Measurements from ENCODE around the gene SMAD7. TPM values are rescaled to one million over a fixed set of nuclear protein-coding genes. Genes with fewer than 3 reads are reported as not detected.

SMAD7 gene
- total and polyA plus RNA-seq, 4 donors: 11.8 to 58.8 (median 35.8) TPM

DNA sequence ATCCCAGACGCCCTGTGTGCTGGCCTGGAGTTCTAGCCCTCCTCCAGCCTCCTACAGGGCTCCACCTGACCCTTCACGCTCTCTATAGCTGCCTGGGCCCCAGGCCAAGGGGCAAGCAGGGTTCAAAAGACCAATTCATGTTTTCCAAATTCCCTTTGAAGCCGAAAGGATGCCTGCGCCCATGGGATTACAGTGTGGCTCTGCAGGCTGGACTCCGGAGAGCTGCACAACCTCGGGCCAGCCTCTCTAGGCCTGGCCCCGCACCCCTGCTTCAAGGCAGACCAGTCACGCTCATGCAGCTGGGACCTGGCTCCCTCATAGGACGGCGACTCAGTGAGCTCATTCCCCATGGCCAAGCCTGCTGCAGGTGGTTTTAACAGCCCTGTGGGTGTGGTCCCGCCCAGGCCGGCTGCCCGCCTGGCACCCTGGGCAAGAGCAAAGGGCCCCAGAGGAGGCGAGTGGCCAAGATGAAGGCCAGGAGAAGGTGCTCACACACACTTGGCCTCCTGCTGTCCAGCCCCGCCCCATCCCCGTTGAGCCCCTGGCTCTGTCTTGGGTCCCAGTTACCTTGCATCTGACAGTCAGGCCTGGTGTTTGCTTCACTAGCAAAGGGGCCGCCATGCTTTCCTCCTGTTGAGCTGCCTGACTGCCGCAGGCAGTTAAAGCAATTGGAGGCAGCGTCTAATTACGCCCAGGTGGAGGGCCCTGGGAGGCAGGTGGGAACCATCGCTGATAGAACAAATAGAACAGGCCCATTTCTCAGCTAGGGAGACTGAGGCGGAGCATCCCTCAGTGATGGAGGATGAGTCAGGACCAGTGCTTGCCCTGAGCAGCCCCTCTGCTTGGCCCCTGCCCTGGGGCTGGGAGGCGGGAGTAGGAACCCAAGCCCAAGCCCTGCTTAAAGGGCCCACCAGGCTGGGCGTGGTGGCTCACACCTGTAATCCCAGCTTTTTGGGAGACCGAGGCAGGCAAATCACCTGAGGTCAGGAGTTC lies 56.9 kb downstream of the SMAD7 start:
- 84 to 88% methylated on average over 25 of the region's 25 CpGs for WGBS, 2 donors
- no peak overlapping the region for H3K4me3 ChIP-seq
- no peak for ATAC-seq (ENCODE audit: insufficient read depth, low FRiP score)

DNA sequence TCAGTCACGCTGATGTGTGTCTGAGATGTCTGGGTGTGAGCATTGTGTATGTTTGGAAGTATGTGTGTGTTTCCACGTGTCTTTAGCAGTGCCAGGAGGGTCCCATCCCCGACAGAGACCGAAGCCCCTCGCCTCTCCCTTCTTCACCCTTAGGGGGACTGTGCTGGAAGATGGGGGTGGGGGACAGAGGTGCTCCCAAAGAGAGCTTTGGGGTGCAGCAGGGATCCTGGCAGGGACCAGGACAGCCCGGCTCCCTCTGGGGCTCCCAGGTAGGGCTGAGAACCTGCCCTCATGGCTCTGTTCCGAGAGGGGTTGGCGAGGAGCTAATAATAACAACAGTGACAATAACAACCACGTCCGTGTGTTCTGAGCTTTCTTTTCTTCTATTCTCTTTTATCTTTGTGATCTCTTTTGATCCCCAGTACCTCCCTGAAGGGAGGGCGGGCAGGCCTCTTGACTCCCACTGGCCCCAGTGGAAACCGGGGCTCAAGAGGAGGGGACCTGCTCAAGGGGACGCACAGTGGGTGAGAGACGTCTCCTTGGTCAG lies 57.6 kb downstream of the SMAD7 start:
- H3K36me3 ChIP-seq (ENCODE audit: control insufficient read depth in 4 of 4, insufficient read depth in 4 of 4, low read length in 4 of 4): no peaks in the 10 kb centered on the region
- WGBS, 2 donors: 72 to 84% methylated on average over 14 of the region's 14 CpGs
- no peak overlapping the region for H3K27ac ChIP-seq (ENCODE audit: low read depth in 1 of 2, low read length in 1 of 2)
- H3K9ac ChIP-seq (ENCODE audit: insufficient read depth in 1 of 2, low read length in 2 of 2): no peak overlapping the region
- DNase-seq (no peak), ATAC-seq (ENCODE audit: insufficient read depth, low FRiP score) (no peak)
- TF ChIP-seq, protein P1, sequence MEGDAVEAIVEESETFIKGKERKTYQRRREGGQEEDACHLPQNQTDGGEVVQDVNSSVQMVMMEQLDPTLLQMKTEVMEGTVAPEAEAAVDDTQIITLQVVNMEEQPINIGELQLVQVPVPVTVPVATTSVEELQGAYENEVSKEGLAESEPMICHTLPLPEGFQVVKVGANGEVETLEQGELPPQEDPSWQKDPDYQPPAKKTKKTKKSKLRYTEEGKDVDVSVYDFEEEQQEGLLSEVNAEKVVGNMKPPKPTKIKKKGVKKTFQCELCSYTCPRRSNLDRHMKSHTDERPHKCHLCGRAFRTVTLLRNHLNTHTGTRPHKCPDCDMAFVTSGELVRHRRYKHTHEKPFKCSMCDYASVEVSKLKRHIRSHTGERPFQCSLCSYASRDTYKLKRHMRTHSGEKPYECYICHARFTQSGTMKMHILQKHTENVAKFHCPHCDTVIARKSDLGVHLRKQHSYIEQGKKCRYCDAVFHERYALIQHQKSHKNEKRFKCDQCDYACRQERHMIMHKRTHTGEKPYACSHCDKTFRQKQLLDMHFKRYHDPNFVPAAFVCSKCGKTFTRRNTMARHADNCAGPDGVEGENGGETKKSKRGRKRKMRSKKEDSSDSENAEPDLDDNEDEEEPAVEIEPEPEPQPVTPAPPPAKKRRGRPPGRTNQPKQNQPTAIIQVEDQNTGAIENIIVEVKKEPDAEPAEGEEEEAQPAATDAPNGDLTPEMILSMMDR (IDR thresholded peaks at IDR 0.05; ENCODE audit: control extremely low read depth, extremely low read depth): no peak
- H3K27me3 ChIP-seq (ENCODE audit: control insufficient read depth in 3 of 3, insufficient read depth in 3 of 3, low read length in 2 of 3): no peaks in the 10 kb centered on the region
- H3K4me1 ChIP-seq (ENCODE audit: control insufficient read depth in 5 of 5, insufficient read depth in 5 of 5, low read length in 5 of 5): peaks cover 0 to 30% (median 15%) of the 10 kb centered on the region in 5 donors
- H3K4me3 ChIP-seq: no peak overlapping the region
- H3K9me3 ChIP-seq (ENCODE audit: control insufficient read depth in 4 of 4, insufficient read depth in 3 of 4, low read length in 3 of 4): no peaks in the 10 kb centered on the region

More for the DNA sequence above, 56.9 kb downstream of the SMAD7 start:
- Histone ChIP-seq H3K36me3 (ENCODE audit: control insufficient read depth in 4 of 4, insufficient read depth in 4 of 4, low read length in 4 of 4) (no peaks in the 10 kb centered on the region), H3K27me3 (ENCODE audit: control insufficient read depth in 3 of 3, insufficient read depth in 3 of 3, low read length in 2 of 3) (no peaks in the 10 kb centered on the region), H3K27ac (ENCODE audit: low read depth in 1 of 2, low read length in 1 of 2) (no peak overlapping the region), H3K9ac (ENCODE audit: insufficient read depth in 1 of 2, low read length in 2 of 2) (no peak overlapping the region), H3K9me3 (ENCODE audit: control insufficient read depth in 4 of 4, insufficient read depth in 3 of 4, low read length in 3 of 4) (no peaks in the 10 kb centered on the region), H3K4me1 (ENCODE audit: control insufficient read depth in 5 of 5, insufficient read depth in 5 of 5, low read length in 5 of 5) (peaks cover 0 to 23% (median 15%) of the 10 kb centered on the region in 5 donors)
- DNase-seq: peak in 1 of 3 donors; percentile 10
- TF ChIP-seq, protein P1 (IDR thresholded peaks at IDR 0.05; ENCODE audit: control extremely low read depth, extremely low read depth): no peak

DNA sequence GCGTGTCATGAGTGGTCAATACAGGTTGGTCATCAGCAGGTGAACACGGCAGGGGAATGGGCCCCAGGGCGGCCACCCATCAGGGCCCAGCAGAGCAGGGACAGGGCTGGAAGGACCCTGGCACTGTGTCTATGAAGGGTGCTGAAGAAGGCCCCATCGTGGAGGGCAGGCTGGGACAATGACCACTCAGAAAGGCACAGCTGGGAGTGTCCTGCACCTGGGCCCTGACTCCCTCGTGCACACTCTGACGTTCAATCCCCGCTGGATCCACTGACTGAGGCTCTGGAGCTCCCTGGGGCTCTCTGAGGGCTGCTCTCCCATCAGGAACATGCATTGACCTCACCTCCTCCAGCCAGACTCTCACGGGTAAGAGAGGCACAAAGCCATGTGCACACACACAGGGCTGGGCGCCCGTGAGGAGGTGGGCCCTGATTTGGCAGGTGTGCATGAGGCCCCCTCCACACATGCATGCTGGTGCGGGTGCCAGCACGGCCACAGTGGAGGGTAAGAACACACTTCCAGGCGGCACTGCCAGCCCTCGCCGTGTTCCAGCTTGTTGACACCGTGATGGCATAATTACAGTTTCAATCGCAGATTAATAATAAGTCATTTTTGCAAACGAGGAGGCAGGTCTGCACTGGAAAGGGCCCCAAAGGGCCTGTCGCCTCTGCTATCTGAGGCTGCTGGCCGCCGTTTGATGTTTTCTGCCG lies 58.5 kb downstream of the SMAD7 start:
- no peaks in the 10 kb centered on the region for H3K9me3 ChIP-seq (ENCODE audit: control insufficient read depth in 4 of 4, insufficient read depth in 3 of 4, low read length in 3 of 4)

More for the DNA sequence above, 58.5 kb downstream of the SMAD7 start:
- Histone ChIP-seq H3K4me3 (no peak overlapping the region), H3K9ac (ENCODE audit: insufficient read depth in 1 of 2, low read length in 2 of 2) (no peak overlapping the region), H3K36me3 (ENCODE audit: control insufficient read depth in 4 of 4, insufficient read depth in 4 of 4, low read length in 4 of 4) (no peaks in the 10 kb centered on the region), H3K27me3 (ENCODE audit: control insufficient read depth in 3 of 3, insufficient read depth in 3 of 3, low read length in 2 of 3) (no peaks in the 10 kb centered on the region), H3K27ac (ENCODE audit: low read depth in 1 of 2, low read length in 1 of 2) (no peak overlapping the region), H3K4me1 (ENCODE audit: control insufficient read depth in 5 of 5, insufficient read depth in 5 of 5, low read length in 5 of 5) (peaks cover 0 to 32% (median 17%) of the 10 kb centered on the region in 5 donors)
- TF ChIP-seq, protein P1 (IDR thresholded peaks at IDR 0.05; ENCODE audit: control extremely low read depth, extremely low read depth): no peak
- DNase-seq: no peak
- ATAC-seq (ENCODE audit: insufficient read depth, low FRiP score): no peak
- WGBS, 2 donors: 92 to 95% methylated on average over 22 of the region's 22 CpGs

Data from lung (tissue), 12 donors.